ENCODE measurements around the gene CAMK2A. TPM values are rescaled to one million over a fixed set of nuclear protein-coding genes. Genes with fewer than 3 reads are reported as not detected.
"Not testable (repeated sequence)": the region's sequence is repeated elsewhere in the genome, so short reads cannot be mapped to it uniquely, and the experiment has no call there.

The CAMK2A gene
- total RNA-seq, 1 donor from 2014 or later = 16.7 TPM

DNA sequence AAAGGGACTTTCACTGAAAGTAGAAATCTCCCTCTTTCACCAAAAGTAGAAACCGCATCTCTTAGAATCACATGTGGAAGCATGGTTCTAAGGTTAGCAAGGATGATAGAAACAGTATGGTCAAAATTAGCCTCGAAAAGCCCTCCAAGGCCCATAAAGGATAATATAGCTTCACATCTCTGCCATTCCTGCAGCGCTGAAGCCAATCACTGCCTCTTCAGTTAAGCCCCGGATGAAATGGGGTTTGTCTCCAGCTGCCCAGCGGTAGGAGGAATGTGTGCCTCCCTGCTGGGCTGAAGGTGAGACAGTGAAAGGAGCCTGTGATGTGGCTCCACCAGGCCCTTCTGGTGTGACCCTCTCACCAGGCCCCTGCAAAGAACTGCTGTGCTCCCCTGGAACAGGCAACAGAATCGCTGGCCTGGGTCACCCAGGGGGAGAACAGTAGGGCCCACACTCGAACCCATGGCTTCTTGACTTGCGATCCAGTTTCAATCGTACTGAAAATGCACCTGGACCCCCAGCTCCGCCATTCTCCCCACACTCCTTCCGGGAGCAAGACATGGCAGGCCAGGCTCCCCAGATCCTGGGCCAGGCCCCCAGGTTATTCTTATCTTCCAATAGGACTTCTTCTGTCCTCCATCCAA, 47.2 kb downstream of the CAMK2A start:
- DNase-seq (ENCODE audit: low spot score in 2 of 2) (no peak), FAIRE-seq (no peak)

DNA sequence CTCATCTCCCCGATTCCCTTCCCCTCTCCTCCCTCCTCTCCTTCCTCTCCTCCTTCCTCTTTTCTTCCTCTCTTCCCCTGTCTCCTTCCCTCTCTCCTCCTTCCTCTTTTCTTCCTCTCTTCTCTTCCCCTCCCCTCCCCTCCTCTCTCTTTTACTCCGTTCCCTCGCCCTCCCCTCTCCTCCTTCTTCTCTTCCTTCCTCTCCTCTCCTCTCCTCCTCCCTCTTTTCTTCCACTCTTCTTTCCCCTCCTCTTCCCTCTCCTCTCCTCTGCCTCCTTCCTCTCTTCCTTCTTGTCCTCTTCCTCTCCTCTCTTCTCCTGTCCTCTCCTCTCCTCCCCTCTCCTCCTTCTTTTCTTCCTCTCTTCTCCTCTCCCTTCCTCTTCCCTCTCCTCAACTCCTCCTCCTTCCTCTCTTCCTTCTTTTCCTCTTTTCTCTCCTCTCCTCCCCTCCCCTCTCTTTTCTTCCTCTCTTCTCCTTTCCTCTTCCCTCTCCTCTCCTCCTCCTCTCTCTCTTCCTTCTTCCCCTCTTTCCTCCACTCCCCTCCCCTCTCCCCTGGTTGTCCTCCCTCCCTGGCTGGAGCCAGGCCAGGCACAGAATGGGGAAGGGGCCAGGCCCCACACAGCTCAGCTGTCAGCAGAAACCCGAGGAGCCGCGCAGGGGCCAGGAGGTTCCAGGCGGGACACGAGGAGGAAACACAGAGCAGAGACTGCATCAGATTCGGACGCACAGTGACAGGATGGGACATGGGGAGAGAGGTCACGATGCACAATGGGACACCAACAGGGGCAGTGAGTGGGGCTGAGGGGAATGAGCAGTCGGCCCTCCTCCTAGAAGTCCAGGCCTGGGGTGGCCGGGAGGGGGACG, 48.0 kb downstream of the CAMK2A start:
- DNase-seq (ENCODE audit: low spot score in 2 of 2) (no peak), FAIRE-seq (no peak)

DNA sequence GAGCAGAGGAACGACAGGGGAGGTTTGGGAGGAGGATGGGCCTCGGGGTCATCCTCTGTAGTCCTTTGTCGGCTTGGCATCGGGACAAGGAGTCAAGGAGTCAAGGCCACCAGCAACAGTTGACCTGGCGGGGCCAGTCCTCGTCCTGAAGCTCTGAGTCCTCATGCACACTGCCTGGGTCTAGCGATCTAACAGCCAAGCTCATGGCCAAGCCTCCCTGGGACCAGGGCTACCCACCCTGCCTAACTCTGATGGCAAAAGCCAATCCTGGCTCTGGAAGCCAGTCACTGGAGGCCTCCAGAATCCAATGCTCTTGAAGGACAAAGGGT, 49.8 kb downstream of the CAMK2A start:
- FAIRE-seq (no peak), DNase-seq (ENCODE audit: low spot score in 2 of 2) (no peak)

DNA sequence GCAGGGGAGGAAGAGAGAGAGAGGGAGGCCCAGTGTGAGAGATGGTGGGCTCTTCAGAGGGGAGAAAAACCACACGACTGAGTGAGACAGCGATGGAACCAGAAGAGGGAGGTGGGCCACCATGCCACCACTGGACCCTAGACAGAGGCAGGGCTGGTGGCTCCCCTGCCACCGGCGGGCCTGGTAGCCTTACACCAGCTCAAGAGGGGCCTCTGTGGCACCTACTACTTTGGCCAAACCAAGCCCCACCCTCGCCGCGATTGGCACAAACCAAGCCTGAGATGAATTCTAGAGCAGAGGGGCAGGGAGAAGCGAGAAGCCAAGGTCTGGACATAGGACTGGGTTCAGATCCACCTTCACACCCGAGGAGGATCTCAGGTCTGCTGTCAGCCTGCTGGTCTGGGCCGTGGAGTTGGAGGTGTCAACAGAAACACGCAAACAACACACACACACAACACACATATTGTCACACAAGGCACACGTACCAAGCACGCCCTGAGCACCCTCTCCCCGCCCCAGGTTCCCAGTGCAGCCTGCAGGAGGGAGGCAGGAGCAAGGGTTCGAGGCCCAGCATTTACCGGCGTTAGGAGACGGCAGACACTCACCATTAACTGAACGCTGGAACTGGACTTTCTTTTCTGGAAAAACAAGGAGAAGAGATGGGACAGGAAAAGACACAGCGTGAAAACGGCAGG, 50.3 kb downstream of the CAMK2A start:
- DNase-seq (ENCODE audit: low spot score in 2 of 2) (no peak), FAIRE-seq (no peak)

DNA sequence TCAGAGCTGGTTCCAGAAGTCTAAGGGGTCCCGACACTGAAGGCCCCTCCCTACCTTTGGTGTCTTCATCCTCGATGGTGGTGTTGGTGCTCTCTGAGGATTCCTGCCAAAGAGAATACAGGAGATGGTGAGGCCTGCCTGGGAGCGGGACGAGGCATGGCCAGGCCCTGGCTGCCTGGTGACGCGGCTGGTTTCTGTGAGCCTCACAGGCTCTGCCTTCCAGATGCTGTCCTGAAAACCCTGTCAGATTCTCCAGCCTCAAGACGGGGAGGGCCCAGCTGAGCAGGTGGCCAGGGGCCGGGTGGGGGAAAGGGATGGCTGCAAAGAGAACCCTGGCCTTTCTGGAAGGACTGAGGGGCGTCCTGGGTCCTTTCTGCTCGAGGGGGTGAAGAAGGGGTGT, 50.9 kb downstream of the CAMK2A start:
- no peak for DNase-seq (ENCODE audit: low spot score in 2 of 2)
- no peak for FAIRE-seq

DNA sequence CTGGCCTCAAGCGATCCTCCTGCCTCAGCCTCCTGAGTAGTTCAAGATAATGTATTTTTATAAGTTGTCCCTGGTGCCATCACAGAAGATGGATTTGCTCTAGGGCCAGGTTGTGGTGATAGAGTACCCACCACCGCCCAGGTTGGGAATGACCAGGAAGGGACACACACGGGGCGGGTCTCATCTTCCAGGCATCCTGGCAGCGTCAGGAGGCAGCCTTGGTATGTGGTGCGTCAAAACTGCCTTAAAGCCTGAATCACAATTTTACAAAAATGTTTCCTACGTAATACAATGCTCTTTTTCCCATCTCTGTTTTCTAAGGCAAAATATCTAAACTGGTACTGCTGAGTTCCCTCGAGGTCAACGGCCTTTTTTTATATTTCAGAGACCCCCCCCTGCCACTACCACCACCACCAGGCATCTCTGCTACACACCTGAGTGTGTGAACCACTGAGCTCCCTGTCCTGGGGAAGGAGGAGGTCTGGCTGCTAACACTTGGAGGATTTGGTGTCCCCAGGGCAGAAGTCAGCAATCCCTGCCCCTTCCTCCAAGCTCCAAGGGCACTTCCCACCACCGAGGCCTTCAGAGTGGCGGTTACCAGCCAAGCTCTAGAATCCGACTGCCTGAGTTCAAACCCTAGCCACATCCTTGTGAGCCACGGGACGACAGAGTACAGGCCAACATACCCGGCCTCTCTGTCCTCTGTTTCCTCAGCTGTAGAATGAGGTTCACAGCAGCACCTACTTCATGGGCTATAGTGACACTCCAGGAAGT, 52.4 kb downstream of the CAMK2A start:
- no peak for DNase-seq (ENCODE audit: low spot score in 2 of 2)
- no peak for FAIRE-seq

DNA sequence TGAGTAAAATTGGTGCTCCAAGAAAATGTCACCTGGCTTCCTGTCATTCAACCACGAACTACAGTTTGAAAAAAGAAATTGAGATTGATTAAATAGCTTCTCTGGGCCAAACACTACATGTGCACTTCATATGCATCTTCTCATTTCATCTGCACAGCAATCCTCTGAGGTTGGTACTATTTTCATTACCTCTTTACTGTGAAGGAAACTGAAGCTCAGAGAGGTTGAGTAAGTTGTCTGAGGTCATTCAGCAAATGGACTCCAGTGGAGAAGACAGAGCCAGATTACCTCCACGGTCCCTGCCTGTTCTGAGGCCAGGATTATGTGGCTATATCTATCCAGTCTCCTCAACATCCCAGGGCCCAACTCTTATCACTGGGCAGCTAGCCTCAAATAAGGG, 53.3 kb downstream of the CAMK2A start:
- FAIRE-seq = no peak
- no peak for DNase-seq (ENCODE audit: low spot score in 2 of 2)

DNA sequence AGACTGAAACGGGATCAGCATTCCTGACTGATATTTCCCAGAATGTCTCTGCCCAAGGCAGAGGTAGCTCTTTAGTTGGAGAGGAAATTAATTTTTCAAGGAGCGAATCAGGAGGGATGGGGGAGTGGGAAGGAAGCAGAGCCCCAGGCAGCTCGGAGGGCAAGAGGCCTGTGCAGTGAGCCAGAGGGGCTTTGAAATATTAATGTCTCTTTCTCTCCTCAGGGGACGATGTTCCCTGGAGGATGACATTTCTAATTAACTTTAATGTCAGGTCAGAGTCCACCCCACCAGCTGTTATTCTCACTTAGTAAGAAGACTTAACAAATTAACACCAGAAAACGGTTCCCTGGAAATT, 54.1 kb downstream of the CAMK2A start:
- FAIRE-seq = no peak
- DNase-seq (ENCODE audit: low spot score in 2 of 2) = no peak

DNA sequence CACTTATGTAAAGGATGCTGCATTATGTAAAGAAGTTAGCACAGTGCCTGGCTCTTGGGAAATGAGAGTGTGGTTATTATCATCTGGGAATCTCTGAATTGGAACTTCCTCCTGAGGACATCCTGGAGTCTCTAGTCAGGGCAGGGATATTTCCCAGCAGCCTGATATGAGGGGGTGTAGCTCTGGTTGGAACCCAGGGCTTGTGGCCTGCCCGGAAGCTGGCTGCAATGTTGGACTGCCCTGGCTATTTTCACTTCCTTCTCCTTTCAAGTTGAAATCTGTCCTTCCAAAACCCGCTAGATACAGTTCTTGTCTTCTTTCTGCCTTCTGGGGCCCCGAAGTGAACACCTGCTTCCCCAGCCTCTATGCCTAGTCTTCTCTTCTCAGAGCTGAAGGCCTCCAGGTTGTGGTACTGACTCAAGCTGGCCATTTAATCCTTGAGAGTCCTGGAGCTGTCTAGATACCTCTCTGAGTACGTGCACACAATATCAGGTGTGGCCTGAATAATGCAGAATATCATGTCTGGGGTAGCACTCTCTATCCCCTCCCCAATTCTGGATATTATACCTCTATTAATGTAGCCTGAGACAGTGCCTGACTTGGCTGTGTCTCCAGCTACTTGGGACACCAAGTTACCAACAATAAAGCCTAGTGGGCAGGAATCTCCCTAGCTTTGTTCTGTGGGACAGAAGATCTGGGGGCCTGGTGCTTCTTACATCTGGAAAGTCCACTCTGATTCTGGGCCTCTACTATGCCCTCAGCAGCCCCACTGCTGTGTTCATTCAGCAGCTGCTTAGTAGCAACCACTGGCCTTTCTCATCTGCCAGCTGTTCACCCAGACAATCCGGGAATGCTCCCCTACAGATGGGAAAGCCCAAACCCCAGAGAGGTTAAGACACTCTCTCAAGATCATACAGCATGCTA, 54.7 kb downstream of the CAMK2A start:
- DNase-seq (ENCODE audit: low spot score in 2 of 2) = no peak
- FAIRE-seq = no peak

DNA sequence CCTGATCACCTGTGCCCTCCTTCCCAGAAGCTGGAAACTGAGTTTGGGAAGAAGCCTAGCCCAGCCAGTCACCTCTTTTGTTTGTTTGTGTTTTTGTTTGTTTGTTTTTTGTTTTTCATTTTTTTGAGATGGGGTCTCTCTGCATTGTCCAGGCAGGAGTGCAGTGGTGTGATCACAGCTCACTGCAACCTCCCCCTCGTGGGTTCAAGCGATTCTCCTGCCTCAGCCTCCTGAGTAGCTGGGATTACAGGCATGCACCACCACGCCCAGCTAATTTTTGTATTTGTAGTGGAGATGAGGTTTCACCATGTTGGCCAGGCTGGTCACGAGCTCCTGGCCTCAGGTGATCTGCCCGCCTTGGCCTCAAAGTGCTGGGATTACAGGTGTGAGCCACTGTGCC, 55.9 kb downstream of the CAMK2A start:
- not testable (repeated sequence) for FAIRE-seq; DNase-seq (ENCODE audit: low spot score in 2 of 2)

DNA sequence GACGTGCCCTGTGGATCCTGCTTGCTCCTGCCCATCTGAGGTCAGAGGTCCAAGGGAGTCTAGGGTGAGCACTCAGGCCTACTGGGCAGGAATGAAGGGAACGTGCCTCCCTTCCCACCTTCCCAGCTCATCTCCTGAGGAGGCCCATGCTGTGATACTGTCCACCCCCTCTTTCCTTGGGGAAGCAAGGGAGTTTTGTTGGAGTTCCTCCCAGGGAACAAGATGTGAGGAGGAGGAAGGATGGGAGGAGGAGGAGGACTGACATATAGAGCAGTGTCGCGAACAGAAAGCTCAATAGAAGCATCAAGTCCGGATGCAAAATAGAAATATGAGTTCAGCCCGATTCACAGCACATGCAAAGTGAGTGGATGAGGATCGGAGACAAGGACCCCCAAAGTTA, 58.7 kb downstream of the CAMK2A start:
- no peak for FAIRE-seq
- DNase-seq (ENCODE audit: low spot score in 2 of 2) = no peak

DNA sequence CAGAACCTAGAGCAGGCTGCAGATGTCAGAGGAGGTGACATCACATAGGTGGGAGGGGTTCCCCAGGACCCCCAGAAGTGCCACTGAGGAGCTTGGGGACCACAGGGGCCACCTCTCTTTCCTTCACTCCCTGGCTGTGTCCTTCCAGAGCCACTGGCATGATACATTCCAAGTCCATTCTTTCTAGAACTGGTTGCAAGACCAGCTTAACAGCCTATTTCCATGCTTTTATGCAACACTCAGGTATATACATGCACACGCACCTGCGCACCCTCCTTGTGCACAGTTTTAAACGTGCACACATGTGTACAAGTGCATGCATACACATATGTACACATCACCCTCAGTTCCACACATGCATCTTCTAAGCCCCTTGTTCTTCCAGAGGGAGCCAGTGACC, 60.0 kb downstream of the CAMK2A start:
- FAIRE-seq (no peak), DNase-seq (ENCODE audit: low spot score in 2 of 2) (no peak)

DNA sequence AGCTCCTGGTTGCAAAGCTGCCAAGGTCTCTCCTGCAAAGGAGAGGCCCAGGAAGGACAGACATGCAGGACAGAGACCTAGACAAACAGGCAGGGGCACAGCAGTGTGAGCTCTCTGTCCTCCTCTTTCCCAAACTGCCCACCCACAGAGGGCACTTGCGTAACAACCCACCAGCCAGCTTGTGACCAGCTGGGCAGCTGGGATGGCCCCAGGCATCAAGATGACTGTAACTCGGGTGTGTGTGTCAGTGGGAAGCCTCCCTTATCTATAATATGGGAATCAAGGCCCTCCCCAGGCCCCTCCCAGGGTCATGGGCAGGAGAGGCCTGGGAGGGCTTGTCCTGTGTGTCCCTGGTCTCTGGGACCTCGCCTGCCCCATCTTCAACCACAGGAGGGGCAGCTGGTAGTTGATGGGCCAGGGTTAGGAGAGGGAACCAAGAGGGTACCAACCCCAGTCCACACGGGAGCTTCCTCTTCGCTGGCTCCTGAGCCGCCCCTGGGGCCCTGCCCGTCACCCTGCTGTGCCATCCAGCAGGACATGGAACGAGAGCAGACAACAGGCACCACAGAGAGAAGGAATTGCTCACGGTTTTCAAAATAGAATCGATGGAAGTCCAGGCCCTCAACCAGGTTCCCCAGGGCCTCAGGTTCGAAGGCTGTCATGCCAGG, 61.8 kb downstream of the CAMK2A start:
- DNase-seq (ENCODE audit: low spot score in 2 of 2) (no peak), FAIRE-seq (no peak)

DNA sequence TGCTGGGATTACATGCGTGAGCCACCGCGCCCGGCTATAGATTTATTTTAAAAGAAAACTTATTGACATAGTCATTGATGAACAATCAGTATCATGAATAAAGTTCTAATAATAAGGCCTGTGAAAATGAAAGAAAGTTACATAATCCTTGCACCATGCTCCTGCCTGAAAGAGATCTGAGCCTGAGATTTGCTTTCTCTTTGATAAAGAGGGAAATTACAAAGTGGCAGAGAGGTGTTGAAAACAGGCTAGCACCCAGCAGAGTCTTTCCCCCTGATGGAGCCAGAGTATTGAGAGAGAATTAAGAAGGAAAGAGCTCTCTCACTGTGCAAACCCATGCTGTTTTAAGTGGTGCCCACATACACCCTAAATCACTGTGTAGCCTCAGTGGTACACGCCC, 62.5 kb downstream of the CAMK2A start:
- DNase-seq (ENCODE audit: low spot score in 2 of 2) = no peak
- no peak for FAIRE-seq

DNA sequence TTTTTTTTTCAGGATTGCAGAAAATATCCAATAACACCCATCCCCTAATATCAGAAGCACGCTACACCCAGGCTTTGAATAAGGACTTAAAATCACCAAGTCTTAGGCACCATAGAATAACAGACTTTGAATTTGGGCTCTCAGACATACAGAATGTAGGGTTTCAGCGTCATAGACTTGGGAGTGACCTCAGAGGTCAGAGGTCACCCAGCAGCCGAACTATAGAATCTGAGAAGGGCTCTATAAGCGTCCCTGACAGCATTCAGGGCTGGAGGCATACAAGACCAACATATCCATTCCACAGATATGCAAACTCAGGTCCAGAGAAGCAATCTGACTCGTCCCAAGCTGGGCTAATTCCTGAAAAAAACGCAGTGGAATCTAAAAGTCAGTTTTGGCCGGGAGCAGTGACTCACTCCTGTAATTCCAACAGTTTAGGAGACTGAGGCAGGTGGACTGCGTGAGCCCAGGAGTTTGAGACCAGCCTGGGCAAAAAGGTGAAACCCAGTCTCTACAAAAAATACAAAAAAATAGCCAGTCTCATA, 65.0 kb downstream of the CAMK2A start:
- DNase-seq (ENCODE audit: low spot score in 2 of 2) (no peak), FAIRE-seq (no peak)

DNA sequence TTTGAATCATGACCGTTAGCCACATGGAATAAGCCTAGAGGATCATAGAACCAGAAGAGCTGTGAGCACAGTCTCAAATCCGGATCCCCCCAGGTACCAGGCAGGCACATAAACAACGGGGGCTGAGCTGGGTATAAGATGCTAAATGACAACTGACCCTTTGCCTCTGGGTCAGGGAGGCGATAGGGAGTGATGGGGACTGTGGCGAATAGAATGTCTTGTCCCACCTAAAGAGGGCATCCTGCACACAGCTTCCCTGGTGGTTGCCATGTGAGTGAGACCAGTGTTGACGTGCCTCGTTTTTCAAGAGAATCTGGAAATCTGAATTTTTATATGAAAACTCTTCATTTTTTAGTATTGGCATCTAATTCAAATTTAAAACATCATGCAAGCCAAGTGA, 66.1 kb downstream of the CAMK2A start:
- no peak for DNase-seq (ENCODE audit: low spot score in 2 of 2)
- FAIRE-seq = no peak

DNA sequence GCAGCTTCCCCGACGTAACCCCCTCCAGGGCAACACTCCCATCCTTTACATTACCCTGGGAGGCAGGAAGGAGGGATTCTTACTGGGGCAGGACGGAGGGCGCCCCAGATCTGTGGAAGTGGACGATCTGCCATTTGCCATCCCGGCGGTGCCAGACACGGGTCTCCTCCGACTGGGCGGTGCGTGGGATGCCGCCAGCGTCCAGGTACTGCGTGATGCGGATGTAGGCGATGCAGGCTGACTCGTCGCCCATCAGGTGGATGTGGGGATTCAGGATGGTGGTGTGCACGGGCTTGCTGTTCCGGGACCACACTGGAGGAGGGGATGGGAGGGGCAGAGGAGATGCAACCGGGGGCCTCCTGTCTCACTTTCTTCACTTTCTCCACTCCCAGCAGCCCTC, 66.7 kb downstream of the CAMK2A start:
- no peak for DNase-seq (ENCODE audit: low spot score in 2 of 2)
- FAIRE-seq = no peak

DNA sequence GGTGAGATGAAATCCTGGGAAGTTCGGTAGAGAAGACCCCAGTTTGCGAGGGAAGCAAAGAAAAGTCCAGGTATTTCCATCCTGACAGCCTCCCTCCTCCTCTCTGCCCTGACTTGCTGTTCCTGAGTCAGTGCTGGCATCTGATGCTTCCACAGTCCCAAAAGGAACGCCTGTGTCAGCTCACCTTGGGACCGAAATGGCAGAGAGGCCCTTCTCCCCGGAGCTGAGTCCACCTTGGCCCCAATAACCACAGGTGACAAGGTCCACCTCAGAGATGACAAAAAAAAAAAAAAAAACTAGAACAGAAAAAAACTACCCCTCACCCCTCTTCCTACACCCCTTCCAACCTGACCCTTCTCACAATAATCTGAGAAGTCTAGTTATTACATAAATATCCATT, 68.1 kb downstream of the CAMK2A start:
- DNase-seq (ENCODE audit: low spot score in 2 of 2) = no peak
- FAIRE-seq = no peak

DNA sequence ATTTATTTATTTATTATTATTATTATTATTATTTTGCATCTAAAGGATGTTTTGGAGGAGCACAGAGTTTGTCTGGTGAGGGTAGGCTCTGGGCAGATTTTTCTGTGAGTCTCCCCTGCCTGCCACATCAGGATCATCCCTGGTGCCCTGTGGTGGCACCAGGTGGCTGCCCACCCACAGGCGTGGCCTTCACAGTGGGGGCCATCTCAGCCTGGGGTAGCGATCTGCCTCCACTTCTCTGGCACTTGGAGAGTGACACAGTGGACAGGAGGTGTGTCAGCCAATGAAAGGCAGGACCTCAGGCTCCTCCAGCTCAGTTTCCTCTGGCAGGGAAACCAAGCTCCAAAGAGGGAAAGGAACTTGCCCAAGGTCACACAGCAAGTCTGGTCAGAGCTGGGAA, 69.7 kb downstream of the CAMK2A start:
- DNase-seq (ENCODE audit: low spot score in 2 of 2) (no peak), FAIRE-seq (no peak)
